HG03439 (cell line): ENCODE measurements around the gene DPYSL3.

Experiments used
- ATAC-seq: cut with Tn5 transposase; IDR thresholded peaks from one replicate; pipeline ENCODE4 v1.9.1; 2021; ENCODE audit warnings: mild to moderate bottlenecking, moderate library complexity; ENCODE audit not compliant: unreplicated experiment

Gene DPYSL3

DNA sequence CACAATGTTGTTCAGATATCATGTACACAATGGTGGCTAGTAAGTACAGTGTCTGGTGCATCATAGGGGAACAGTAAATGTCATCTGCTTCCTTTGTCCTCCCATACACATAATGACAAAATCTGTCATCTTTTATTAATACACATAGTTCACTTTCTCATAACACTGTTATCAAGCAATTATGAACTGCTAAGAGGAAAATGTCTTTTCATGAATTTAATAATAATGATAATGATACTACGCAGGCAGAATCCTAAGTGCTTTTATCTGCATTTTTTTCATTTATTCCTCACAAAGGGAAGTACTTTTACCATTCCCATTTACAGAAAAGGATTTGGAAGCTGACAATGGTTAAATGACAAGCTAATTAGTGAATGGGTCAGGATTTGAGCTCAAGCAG, 35.7 kb downstream of the DPYSL3 start:
- ATAC-seq, result no peak

GRCh38 chr5:147472664-147473475, 37.0 kb downstream of the DPYSL3 start:
- no peak for ATAC-seq

DNA sequence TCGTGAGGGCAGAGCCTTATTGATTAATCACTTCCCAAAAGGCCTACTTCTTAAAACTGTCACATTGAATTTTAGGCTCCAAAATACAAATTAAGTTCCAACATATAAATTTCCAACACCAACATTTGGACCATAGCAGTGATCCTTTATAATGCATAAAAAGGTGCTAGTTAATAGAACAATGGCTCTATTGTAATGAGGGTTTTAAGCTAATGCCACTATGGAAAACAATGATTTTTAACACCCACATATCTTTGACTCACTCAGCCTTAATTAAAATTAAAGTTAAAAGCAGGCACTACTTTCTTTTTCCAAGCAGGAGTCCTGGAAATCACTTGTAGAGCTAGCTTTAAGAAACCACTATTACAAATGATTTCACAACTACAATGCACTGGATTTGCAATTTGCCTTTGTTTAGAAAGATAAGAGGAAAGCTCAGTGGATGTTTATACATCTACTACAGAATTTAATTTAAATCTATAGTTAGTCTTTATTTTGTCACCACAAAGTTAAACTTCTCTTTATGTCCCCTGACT, 41.8 kb downstream of the DPYSL3 start:
- ATAC-seq, result no peak

- no peak for ATAC-seq
Observed at GRCh38 chr5:147466360-147466980, 43.4 kb downstream of the DPYSL3 start.

- no peak for ATAC-seq
Observed at GRCh38 chr5:147465747-147466146, 44.1 kb downstream of the DPYSL3 start.

GRCh38 chr5:147464211-147464610, 45.7 kb downstream of the DPYSL3 start:
- no peak for ATAC-seq

DNA sequence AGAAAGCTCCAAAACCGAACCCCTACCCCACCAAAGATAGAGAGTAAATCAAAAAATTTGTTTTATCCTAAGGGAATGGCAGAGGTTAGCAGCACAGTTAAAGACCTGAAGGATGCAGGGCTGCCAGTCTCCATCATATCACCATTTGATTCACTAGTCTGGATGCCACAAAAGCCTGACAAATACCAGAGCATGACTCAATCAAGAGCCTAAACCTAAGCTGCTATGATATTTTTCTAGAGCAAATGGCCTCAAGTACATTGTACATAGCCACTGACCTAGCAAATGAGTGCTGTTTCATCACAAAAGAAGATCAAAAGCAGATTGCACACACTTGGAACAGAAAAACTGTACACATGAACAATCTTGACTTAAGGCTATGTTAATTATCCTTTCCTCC, 48.0 kb downstream of the DPYSL3 start:
- no peak for ATAC-seq

DNA sequence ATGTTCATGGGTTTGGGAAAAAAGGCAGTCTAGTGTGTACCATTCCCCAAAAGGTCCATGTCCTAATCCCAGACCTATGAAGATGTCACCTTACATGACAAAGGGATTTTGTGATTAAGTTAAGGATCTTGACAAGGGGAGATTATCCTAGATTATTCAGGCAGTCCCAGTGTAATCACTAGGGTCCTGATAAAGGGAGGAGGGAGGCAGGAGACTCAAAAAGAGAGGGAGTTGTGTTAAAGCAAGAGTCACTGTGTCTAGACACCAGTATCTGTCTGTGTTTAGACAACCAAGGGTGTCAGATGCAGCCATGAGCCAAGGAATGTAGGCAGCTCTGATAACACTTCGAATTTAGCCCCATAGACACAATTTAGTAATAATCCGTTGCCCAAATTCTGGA, 49.5 kb downstream of the DPYSL3 start:
- no peak for ATAC-seq

DNA sequence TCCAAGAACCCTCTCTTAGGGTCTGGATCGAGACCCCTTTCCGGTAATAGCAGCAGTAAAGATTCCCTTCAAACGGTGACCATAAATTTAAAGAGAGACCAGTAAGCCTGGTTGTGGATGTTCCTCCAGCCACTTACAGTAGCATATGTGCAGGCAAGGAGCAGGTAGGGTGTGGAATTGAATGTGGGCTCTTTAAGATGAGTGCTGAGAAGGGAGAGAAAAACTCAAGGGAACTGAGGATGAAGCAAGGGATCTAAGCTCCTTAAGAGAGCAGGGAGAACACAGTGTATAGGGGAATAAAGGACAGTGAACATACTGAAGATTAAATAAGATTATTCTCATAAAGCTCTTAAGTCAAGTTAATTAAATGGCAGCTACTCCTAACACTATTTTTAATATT, 51.3 kb downstream of the DPYSL3 start:
- no peak for ATAC-seq

DNA sequence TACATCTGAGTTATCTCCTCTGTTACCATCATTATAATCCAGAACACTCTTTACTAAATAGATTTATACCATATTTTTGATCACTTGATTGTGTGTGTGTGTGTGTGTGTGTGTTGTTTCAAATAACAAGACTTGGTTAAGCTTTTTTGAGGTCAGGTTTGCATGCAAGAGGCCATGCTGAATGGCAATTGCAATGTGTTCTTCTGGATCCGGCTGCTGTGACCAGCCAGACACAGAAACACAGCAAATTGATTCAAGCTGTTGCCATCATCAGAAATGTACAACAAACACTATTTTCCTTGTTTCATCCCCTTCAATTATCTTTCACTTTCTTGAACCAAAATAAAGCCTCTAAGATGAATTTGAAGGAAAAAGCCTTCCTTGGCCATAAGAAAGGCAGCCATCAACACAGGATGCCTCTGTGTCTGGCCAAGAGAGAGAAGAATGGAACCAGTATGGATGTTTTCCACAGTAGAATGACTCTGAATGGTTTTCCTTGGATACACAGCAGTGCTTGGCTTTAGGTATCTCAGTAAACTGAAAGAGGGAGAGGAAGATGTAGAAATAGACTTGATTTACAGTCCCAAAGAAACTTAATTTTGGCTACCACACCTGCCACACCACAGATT, 53.9 kb downstream of the DPYSL3 start:
- ATAC-seq, result no peak

DNA sequence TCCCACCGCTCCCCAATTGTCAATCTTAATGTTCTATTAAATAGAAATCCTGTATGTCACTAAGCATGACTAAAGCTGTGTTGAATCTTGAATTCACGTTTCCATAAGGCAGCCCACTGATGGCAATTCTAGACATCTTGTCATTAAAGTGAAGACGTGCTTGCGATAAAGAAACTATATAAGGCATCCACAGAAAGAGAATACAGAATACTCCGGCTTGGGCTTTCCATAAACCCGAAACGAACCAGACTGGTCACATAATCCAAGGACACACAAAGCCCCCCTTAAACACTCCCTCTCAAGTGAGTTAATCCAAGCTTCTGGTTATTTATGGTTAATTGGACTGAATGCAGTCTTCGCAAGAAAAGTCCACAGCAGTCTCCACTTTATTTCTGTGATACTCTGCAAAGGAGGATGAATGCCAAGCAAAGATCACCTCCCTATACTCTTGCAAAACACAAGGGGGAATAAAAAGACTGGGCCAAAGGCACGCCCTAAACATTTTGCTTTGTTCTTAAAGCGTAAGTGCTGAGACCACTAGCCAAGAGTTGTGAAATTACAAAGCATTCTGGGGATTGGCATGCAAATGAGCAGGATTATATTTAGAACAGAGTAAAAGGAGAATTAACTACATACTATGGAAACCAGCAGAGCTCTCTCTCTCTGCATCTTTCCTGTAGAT, 54.7 kb downstream of the DPYSL3 start:
- ATAC-seq, result no peak

DNA sequence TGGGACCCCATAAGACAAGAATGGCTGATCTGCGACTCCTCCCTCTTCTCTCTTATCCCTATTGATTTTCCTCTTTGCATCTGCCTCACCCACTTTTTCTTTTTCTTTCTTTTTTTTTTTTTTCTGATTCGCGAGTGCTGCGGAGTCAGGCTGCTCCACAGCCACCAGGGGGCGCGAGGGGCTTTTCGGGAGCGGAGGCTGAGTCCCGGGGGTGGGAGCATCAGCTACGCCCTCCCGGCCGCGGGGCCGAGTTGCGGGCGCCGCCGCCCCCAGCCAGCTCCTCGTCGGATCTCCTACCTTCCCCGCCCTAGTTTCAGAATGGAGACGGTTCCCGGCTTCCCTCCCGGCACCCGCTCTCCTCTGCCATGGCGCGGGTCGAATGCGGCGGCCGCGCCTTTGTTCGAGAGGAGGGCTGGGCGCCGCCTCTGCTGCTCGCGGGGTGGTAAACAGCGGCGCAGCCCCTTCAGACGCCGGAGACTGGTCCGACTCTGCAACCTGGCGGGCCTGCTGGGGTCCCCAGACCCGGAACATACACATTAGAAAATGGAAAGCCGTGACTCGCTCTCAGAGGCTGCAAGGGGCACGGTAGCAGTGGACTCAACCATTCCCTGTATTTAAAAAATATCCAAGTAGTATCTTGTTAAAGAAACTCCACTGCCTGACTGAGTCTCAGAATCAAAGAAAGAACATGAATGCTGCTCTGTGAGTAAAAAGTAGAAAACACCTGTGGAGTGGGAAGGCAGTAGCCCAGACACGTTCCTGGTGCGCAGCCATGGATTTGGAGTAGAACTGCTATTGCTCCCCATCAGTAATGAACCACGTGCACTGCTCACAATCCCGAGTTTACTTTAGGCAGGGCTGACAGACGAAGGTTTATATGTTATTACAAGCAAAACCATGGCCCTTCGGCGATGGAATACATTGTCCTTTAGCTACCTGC, 55.7 kb downstream of the DPYSL3 start:
- ATAC-seq, result peak; percentile 87

DNA sequence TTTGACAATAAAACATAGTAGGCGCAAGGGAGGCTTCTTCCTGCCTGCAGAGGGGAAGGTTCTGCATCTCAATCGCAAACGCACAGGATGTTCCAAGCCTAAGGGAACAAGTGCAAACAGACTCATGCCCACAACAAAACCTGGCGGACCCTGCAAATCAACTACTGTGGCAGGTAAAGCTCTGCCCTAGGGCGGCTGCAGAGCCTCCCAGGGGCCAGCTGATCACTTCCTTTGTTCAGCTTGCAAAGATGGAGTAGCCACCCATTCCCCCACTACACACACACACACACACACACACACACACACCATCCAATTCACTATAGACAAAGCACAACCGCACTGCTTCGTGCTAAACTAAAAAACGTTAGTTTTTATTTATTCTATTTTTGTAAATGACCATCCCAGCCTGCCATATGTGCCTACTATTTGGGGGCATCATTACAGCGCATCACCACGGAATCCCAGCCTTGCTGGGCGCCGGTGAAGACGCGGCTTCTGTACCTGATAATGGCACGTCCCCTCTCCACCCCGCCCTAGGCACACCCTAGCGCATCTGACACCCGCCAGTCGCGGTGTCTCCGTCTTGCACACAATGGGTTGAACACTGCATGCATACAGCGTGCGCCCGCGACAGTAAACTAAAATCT, 57.6 kb downstream of the DPYSL3 start:
- ATAC-seq, result no peak

- no peak for ATAC-seq
Observed at GRCh38 chr5:147451193-147451592, 58.7 kb downstream of the DPYSL3 start.

DNA sequence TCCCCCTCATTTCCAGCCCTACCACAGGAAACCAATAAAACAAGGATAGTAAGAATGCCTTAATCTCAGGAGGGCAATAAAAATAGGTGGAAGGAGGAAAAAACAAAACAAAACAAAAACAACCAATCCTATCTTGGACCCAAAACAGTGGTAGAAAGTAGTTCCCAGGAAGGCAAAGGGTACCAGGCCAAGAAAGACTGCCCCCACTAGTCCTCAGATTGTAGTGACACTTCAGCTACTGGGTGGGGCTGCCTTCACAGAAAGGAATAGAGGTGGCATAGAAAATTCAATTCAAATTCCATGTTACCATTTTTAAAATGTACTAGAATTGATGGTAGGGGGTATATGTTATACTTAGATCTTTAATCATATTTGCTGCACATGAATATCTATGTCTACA, 59.3 kb downstream of the DPYSL3 start:
- ATAC-seq, result no peak

GRCh38 chr5:147448766-147449165, 61.1 kb downstream of the DPYSL3 start:
- ATAC-seq, result no peak

- ATAC-seq, result no peak
Observed at GRCh38 chr5:147446523-147446922, 63.3 kb downstream of the DPYSL3 start.

DNA sequence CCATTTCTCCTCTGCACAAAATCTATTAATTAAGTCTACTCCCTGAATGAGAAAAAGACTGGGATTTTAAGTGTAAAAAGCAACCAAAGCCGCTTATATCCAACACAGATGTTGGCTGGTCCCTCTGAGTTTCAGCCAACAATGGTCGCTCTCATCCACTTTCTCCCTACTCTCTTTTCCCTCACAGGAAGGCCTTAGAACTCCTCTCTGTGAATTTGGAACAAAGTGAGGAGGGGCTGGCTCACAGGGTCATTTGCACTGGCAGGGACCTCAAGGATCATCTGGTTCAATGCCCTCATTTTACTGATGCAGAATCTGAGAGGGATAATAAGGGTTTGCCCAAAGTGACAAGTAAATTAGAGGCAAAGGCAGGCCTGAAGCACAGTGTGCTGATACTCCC, 64.0 kb downstream of the DPYSL3 start:
- ATAC-seq, result no peak

- no peak for ATAC-seq
Observed at GRCh38 chr5:147445090-147445489, 64.8 kb downstream of the DPYSL3 start.

GRCh38 chr5:147442224-147442623, 67.6 kb downstream of the DPYSL3 start:
- no peak for ATAC-seq
